IMR-90 (cell line): ENCODE data around the gene VPS26C. TPM values are rescaled to one million over a fixed set of nuclear protein-coding genes. Genes with fewer than 3 reads are reported as not detected.

Experiments used
- ATAC-seq: fragments of 200-7000 bp; cut with Tn5 transposase; 2 replicates; pipeline ENCODE4 v1.9.1; 2020; ENCODE audit warnings: low read depth, mild to moderate bottlenecking, moderate library complexity
- BruUV-seq: library from RNA; stranded (reverse); fragments of 400-500 nt; replicated peaks from 2 replicates; lab custom pipeline; 2021; lab: Mats Ljungman, UMichigan
- CTCF ChIA-PET: fragments of 300-600 bp; formaldehyde crosslinking; extraction: SDS; loops from one replicate; lab custom pipeline; 2021; ENCODE audit warnings: antibody characterized with exemption; lab: Yijun Ruan, JAX
- POLR2A ChIA-PET: fragments of 300-600 bp; sonication (Branson Sonifier 250); formaldehyde crosslinking; loops from one replicate; lab custom pipeline; 2022; ENCODE audit warnings: antibody characterized with exemption; ENCODE audit not compliant: unreplicated experiment; lab: Charles Lee
- DNase-seq: peaks from one replicate; pipeline ENCODE4 v3.0.0; 2013
- H2AFZ ChIP-seq: replicated peaks from 2 replicates; pipeline ENCODE3; 2013; ENCODE audit warnings: low read length, mild to moderate bottlenecking; ENCODE audit not compliant: poor library complexity
- H2AK5ac ChIP-seq: 2 replicates; pipeline ENCODE4 v1.6.1; 2013; ENCODE audit warnings: low read depth, low read length, inconsistent platforms
- H2AK9ac ChIP-seq: replicated peaks from 2 replicates; pipeline ENCODE3; 2013; ENCODE audit warnings: mild to moderate bottlenecking, low read depth, low read length, moderate library complexity; ENCODE audit not compliant: poor library complexity
- H2BK120ac ChIP-seq: 2 replicates; pipeline ENCODE4 v1.6.1; 2013; ENCODE audit warnings: low read depth, low read length, inconsistent platforms
- H2BK15ac ChIP-seq: 3 replicates; pipeline ENCODE4 v1.6.1; 2013; ENCODE audit warnings: low read depth, low read length, inconsistent platforms
- H2BK20ac ChIP-seq: 2 replicates; pipeline ENCODE4 v1.6.1; 2013; ENCODE audit warnings: low read depth, mild to moderate bottlenecking, inconsistent platforms, low read length, moderate library complexity
- H2BK5ac ChIP-seq: 2 replicates; pipeline ENCODE4 v1.6.1; 2013; ENCODE audit warnings: mild to moderate bottlenecking, low read depth, low read length, inconsistent platforms; ENCODE audit not compliant: poor library complexity, severe bottlenecking
- H3K14ac ChIP-seq: replicated peaks from 2 replicates; pipeline ENCODE4 v1.6.1; 2013; ENCODE audit warnings: low read depth, low read length, inconsistent platforms
- H3K18ac ChIP-seq: 2 replicates; pipeline ENCODE4 v1.6.1; 2013; ENCODE audit warnings: low read depth, low read length, control low read depth
- H3K23ac ChIP-seq: 2 replicates; pipeline ENCODE4 v1.6.1; 2013; ENCODE audit warnings: low read depth, low read length, inconsistent platforms
- H3K27ac ChIP-seq: 2 replicates; pipeline ENCODE4 v1.5.1; 2013; ENCODE audit warnings: mild to moderate bottlenecking, control low read depth, low read length; ENCODE audit not compliant: insufficient read depth
- H3K27me3 ChIP-seq: 2 replicates; pipeline ENCODE4 v1.6.1; 2013; ENCODE audit warnings: low read length; ENCODE audit not compliant: control insufficient read depth, insufficient read depth
- H3K36me3 ChIP-seq: 2 replicates; pipeline ENCODE4 v1.6.1; 2013; ENCODE audit warnings: low read length, mixed read lengths; ENCODE audit not compliant: control insufficient read depth, insufficient read depth
- H3K4ac ChIP-seq: 2 replicates; pipeline ENCODE4 v1.6.1; 2013; ENCODE audit warnings: low read depth, low read length, inconsistent platforms
- H3K4me1 ChIP-seq: 2 replicates; pipeline ENCODE4 v1.6.1; 2013; ENCODE audit warnings: low read length, mixed read lengths; ENCODE audit not compliant: control insufficient read depth, insufficient read depth
- H3K4me2 ChIP-seq: 2 replicates; pipeline ENCODE4 v1.6.1; 2013; ENCODE audit warnings: low read depth, mild to moderate bottlenecking, control low read depth, low read length, moderate library complexity
- H3K4me3 ChIP-seq: 2 replicates; pipeline ENCODE4 v1.5.1; 2013; ENCODE audit warnings: low read depth, mild to moderate bottlenecking, control low read depth, low read length, moderate library complexity; ENCODE audit not compliant: insufficient read depth
- H3K56ac ChIP-seq: 2 replicates; pipeline ENCODE4 v1.6.1; 2013; ENCODE audit warnings: low read length, inconsistent platforms; ENCODE audit not compliant: insufficient read depth; ENCODE audit errors: extremely low read depth
- H3K79me1 ChIP-seq, 2 experiments: 2 replicates each; pipeline ENCODE4 v1.6.1; 2013; ENCODE audit warnings: low read length in 2 of 2, inconsistent platforms in 1 of 2, low read depth in 1 of 2
- H3K9ac ChIP-seq: 2 replicates; pipeline ENCODE4 v1.6.1; 2013; ENCODE audit warnings: low read depth, low read length, control low read depth
- H3K9me1 ChIP-seq: 2 replicates; pipeline ENCODE4 v1.6.1; 2013; ENCODE audit warnings: low read length, inconsistent platforms; ENCODE audit not compliant: insufficient read depth
- H3K9me3 ChIP-seq: 2 replicates; pipeline ENCODE4 v1.6.1; 2013; ENCODE audit warnings: low read length; ENCODE audit not compliant: control insufficient read depth, insufficient read depth
- H4K20me1 ChIP-seq: 2 replicates; pipeline ENCODE4 v1.6.1; 2013; ENCODE audit warnings: low read length, inconsistent platforms; ENCODE audit not compliant: insufficient read depth
- H4K5ac ChIP-seq: 2 replicates; pipeline ENCODE4 v1.6.1; 2013; ENCODE audit warnings: mild to moderate bottlenecking, low read depth, low read length, control low read depth
- H4K8ac ChIP-seq, 2 experiments: 2 replicates each; pipeline ENCODE4 v1.6.1; 2013; ENCODE audit warnings: low read depth in 2 of 2, low read length in 2 of 2, control low read depth in 1 of 2, inconsistent platforms in 1 of 2
- H4K91ac ChIP-seq: 2 replicates; pipeline ENCODE4 v1.6.1; 2013; ENCODE audit warnings: low read depth, low read length, inconsistent platforms; ENCODE audit not compliant: insufficient read depth
- BHLHE40 ChIP-seq: fragments of 150-350 bp; IDR thresholded peaks from 2 replicates; pipeline ENCODE4 v1.6.1; 2016; ENCODE audit warnings: mild to moderate bottlenecking, low read depth, low read length
- CEBPB ChIP-seq: IDR thresholded peaks from 2 replicates; pipeline ENCODE4 v1.6.1; 2012; ENCODE audit warnings: low read depth, low read length, improper control_type of control experiment
- CHD1 ChIP-seq: IDR thresholded peaks from 2 replicates; pipeline ENCODE4 v1.6.1; 2012; ENCODE audit warnings: low read depth, low read length, improper control_type of control experiment
- FOS ChIP-seq: fragments of 150-350 bp; IDR thresholded peaks from 2 replicates; pipeline ENCODE4 v1.6.1; 2016; ENCODE audit warnings: low read depth, low read length
- MAFK ChIP-seq: IDR thresholded peaks from 2 replicates; pipeline ENCODE4 v1.6.1; 2012; ENCODE audit warnings: low read depth, low read length, improper control_type of control experiment
- MAZ ChIP-seq: IDR thresholded peaks from 2 replicates; pipeline ENCODE4 v1.6.1; 2012; ENCODE audit warnings: low read depth, mild to moderate bottlenecking, low read length, improper control_type of control experiment, moderate library complexity, borderline replicate concordance
- MXI1 ChIP-seq: IDR thresholded peaks from 2 replicates; pipeline ENCODE4 v1.6.1; 2012; ENCODE audit warnings: low read depth, mild to moderate bottlenecking, low read length, moderate library complexity, borderline replicate concordance
- NFE2L2 ChIP-seq: fragments of 150-350 bp; IDR thresholded peaks from 2 replicates; pipeline ENCODE4 v1.6.1; 2016; ENCODE audit warnings: low read depth, mild to moderate bottlenecking, low read length
- POLR2A ChIP-seq: IDR thresholded peaks from 2 replicates; pipeline ENCODE4 v1.6.1; 2012; ENCODE audit warnings: mild to moderate bottlenecking, low read depth, low read length
- RAD21 ChIP-seq: IDR thresholded peaks from 2 replicates; pipeline ENCODE4 v1.6.1; 2012; ENCODE audit warnings: low read length, improper control_type of control experiment
- RCOR1 ChIP-seq: IDR thresholded peaks from 2 replicates; pipeline ENCODE4 v1.6.1; 2012; ENCODE audit warnings: mild to moderate bottlenecking, low read length, improper control_type of control experiment; ENCODE audit not compliant: insufficient replicate concordance
- RFX5 ChIP-seq: IDR thresholded peaks from 2 replicates; pipeline ENCODE4 v1.8.0; 2012; ENCODE audit warnings: low read depth, mild to moderate bottlenecking, low read length, moderate library complexity
- SMC3 ChIP-seq: fragments of 150-350 bp; IDR thresholded peaks from 2 replicates; pipeline ENCODE4 v1.6.1; 2016; ENCODE audit warnings: low read depth, mild to moderate bottlenecking, antibody characterized with exemption, low read length, moderate library complexity
- USF2 ChIP-seq: fragments of 150-350 bp; IDR thresholded peaks from 2 replicates; pipeline ENCODE4 v1.6.1; 2017; ENCODE audit warnings: mild to moderate bottlenecking, antibody characterized with exemption, low read length, low read depth
- WGBS, 2 experiments: methylation state at CpG; one replicate each; pipeline versions ENCODE4 v1.1.5 to v1.1.7; 2013; ENCODE audit warnings: missing lambda C conversion rate in 2 of 2; ENCODE audit not compliant: insufficient read length in 1 of 2; ENCODE audit errors: extremely low coverage in 2 of 2; 5-methylcytosine and 5-hydroxymethylcytosine counted together
- dilution Hi-C: fragments of 300-500 bp; cut with HindIII; formaldehyde crosslinking; loops from one replicate; pipeline ENCODE4 v1.14.3; 2018; ENCODE audit warnings: low sequenced_read_pairs; ENCODE audit not compliant: unreplicated experiment
- in situ Hi-C: fragments of 300-500 bp; cut with MboI; formaldehyde crosslinking; loops from 3 replicates; pipeline ENCODE4 v1.14.3; 2019; ENCODE audit warnings: low sequenced_read_pairs, inconsistent platforms, mixed read lengths
- intact Hi-C: fragments of 100-400 bp; cut with micrococcal nuclease; formaldehyde crosslinking; loops from 2 replicates; pipeline ENCODE4 v1.10.0; 2022
- polyA plus RNA-seq, 3 experiments: library from polyadenylated mRNA; depleted of rRNA; stranded (reverse); fragments of >200 nt; gene quantifications; 2 replicates each; pipeline ENCODE4 v1.2.3, GENCODE V29; 2012; ENCODE audit warnings: low replicate concordance in 1 of 3
- total RNA-seq: library from RNA; depleted of rRNA; stranded (reverse); fragments of >200 nt; gene quantifications from 2 replicates; pipeline ENCODE4 v1.2.3, GENCODE V29; 2012
- TF ChIP-seq, protein P1 (sequence below): fragments of 150-350 bp; IDR thresholded peaks from 2 replicates; pipeline ENCODE4 v1.6.1; 2016; ENCODE audit warnings: low read depth, mild to moderate bottlenecking, low read length, moderate library complexity, borderline replicate concordance
- TF ChIP-seq, protein P2 (sequence below): conservative IDR thresholded peaks from 2 replicates; pipeline ENCODE4 v1.5.1; 2012; ENCODE audit warnings: mild to moderate bottlenecking, low read depth, low read length, improper control_type of control experiment

Gene VPS26C
- total and polyA plus RNA-seq, 2 of the 4 experiments (the other 2 are of a cell fraction) = 30.0 to 36.6 TPM

DNA sequence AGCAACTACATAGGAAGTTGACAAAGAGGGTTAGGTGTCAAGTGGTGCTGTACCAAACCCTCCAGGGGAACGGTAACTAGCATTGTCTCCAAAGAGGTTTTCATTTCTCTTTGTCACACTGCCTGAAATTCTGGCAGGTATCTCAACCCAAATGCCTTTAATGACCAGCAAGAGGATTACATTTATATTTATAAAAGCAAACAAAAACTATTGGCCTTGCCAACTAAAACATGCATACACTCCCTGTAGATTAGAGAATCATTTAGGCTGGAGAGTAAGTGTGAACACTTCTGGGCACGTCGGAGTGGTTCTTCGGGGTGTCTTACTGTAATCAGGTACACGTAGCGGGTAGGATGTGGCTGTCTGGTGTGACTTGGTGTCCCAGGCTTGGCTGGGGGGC lies 84.9 kb downstream of the VPS26C start:
- H2BK5ac ChIP-seq = no peak overlapping the region
- no peaks in the 10 kb centered on the region for H3K9me3 ChIP-seq
- no peak overlapping the region for H3K4me2 ChIP-seq
- H3K14ac ChIP-seq = no peak overlapping the region
- peaks cover 43 to 51% of the 10 kb centered on the region in 2 experiments for H3K79me1 ChIP-seq
- in situ Hi-C loops = no loop called here
- TF ChIP-seq POLR2A (no peak), CHD1 (no peak), RCOR1 (no peak), NFE2L2 (no peak), MAFK (no peak), MXI1 (no peak), USF2 (no peak), MAZ (no peak), SMC3 (no peak), RFX5 (no peak), BHLHE40 (no peak), RAD21 (no peak), CEBPB (no peak), FOS (no peak)
- TF ChIP-seq, protein P1, sequence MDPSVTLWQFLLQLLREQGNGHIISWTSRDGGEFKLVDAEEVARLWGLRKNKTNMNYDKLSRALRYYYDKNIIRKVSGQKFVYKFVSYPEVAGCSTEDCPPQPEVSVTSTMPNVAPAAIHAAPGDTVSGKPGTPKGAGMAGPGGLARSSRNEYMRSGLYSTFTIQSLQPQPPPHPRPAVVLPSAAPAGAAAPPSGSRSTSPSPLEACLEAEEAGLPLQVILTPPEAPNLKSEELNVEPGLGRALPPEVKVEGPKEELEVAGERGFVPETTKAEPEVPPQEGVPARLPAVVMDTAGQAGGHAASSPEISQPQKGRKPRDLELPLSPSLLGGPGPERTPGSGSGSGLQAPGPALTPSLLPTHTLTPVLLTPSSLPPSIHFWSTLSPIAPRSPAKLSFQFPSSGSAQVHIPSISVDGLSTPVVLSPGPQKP = no peak
- TF ChIP-seq, protein P2, sequence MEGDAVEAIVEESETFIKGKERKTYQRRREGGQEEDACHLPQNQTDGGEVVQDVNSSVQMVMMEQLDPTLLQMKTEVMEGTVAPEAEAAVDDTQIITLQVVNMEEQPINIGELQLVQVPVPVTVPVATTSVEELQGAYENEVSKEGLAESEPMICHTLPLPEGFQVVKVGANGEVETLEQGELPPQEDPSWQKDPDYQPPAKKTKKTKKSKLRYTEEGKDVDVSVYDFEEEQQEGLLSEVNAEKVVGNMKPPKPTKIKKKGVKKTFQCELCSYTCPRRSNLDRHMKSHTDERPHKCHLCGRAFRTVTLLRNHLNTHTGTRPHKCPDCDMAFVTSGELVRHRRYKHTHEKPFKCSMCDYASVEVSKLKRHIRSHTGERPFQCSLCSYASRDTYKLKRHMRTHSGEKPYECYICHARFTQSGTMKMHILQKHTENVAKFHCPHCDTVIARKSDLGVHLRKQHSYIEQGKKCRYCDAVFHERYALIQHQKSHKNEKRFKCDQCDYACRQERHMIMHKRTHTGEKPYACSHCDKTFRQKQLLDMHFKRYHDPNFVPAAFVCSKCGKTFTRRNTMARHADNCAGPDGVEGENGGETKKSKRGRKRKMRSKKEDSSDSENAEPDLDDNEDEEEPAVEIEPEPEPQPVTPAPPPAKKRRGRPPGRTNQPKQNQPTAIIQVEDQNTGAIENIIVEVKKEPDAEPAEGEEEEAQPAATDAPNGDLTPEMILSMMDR = no peak
- H3K18ac ChIP-seq = no peak overlapping the region
- H3K9me1 ChIP-seq = peaks cover 10% of the 10 kb centered on the region; the same call in 1 of the 2 replicates
- H2BK15ac ChIP-seq = no peak overlapping the region
- no peak overlapping the region for H3K4me3 ChIP-seq
- H3K4me1 ChIP-seq = no peaks in the 10 kb centered on the region
- no peaks in the 10 kb centered on the region for H3K27me3 ChIP-seq
- no peak overlapping the region for H2BK20ac ChIP-seq
- peaks cover 44% of the 10 kb centered on the region for H3K36me3 ChIP-seq
- no peak overlapping the region for H3K27ac ChIP-seq
- H2AFZ ChIP-seq = no peak overlapping the region
- H2AK5ac ChIP-seq = no peak overlapping the region
- H4K91ac ChIP-seq = no peak overlapping the region
- no peak overlapping the region for H3K56ac ChIP-seq
- dilution Hi-C loops = no loop called here
- no peak overlapping the region for H4K5ac ChIP-seq
- no peak overlapping the region for H3K9ac ChIP-seq
- H4K8ac ChIP-seq = no peak overlapping the region
- H4K20me1 ChIP-seq = peaks cover 16% of the 10 kb centered on the region; the same call in 1 of the 2 replicates
- H3K23ac ChIP-seq = no peak overlapping the region
- WGBS, 2 experiments = no CpG with 5 or more reads among the region's 6 CpGs
- CTCF ChIA-PET = no interaction called here
- no peak for DNase-seq
- ATAC-seq = no peak
- no peak overlapping the region for H3K4ac ChIP-seq
- BruUV-seq = no TSS peak
- no peak overlapping the region for H2AK9ac ChIP-seq
- intact Hi-C loops = no loop called here
- H2BK120ac ChIP-seq = no peak overlapping the region
- POLR2A ChIA-PET = no interaction called here
